ENCODE data around the gene CDKN1B. TPM values are rescaled to one million over a fixed set of nuclear protein-coding genes. Genes with fewer than 3 reads are reported as not detected.

Gene CDKN1B
- total RNA-seq, 1 donor from 2014 or later: 36.0 TPM

- peak overlapping the region; percentile 99 for H3K4me3 Mint-ChIP-seq (ENCODE audit: unreplicated experiment)
- peak; percentile 58 for DNase-seq
- peaks cover 3% of the 10 kb centered on the region for H3K9me3 Mint-ChIP-seq (ENCODE audit: unreplicated experiment)
- peaks cover 6% of the 10 kb centered on the region for H3K27me3 Mint-ChIP-seq (ENCODE audit: unreplicated experiment)
- no peak for TF ChIP-seq CTCF (IDR thresholded peaks at IDR 0.05; ENCODE audit: partially characterized antibody, unreplicated experiment)
- H3K27ac Mint-ChIP-seq (ENCODE audit: unreplicated experiment): peak overlapping the region; percentile 94
- peaks cover 38% of the 10 kb centered on the region for H3K4me1 Mint-ChIP-seq (ENCODE audit: low read depth, unreplicated experiment)
- no peaks in the 10 kb centered on the region for H3K36me3 Mint-ChIP-seq (ENCODE audit: unreplicated experiment)
Observed at GRCh38 chr12:12717586-12718380, 615 bp downstream of the CDKN1B start.

- H3K4me1 Mint-ChIP-seq (ENCODE audit: low read depth, unreplicated experiment): peaks cover 36% of the 10 kb centered on the region
- H3K36me3 Mint-ChIP-seq (ENCODE audit: unreplicated experiment): no peaks in the 10 kb centered on the region
- H3K9me3 Mint-ChIP-seq (ENCODE audit: unreplicated experiment): peaks cover 7% of the 10 kb centered on the region
- peak overlapping the region; percentile 59 for H3K27ac Mint-ChIP-seq (ENCODE audit: unreplicated experiment)
- H3K27me3 Mint-ChIP-seq (ENCODE audit: unreplicated experiment): peaks cover 6% of the 10 kb centered on the region
- no peak for DNase-seq
- no peak for TF ChIP-seq CTCF (IDR thresholded peaks at IDR 0.05; ENCODE audit: partially characterized antibody, unreplicated experiment)
- peak overlapping the region; percentile 99 for H3K4me3 Mint-ChIP-seq (ENCODE audit: unreplicated experiment)
Observed at GRCh38 chr12:12718381-12718759, 1.2 kb downstream of the CDKN1B start.

GRCh38 chr12:12718853-12719252 lies 1.7 kb downstream of the CDKN1B start:
- peaks cover 33% of the 10 kb centered on the region for H3K4me1 Mint-ChIP-seq (ENCODE audit: low read depth, unreplicated experiment)
- no peak for TF ChIP-seq CTCF (IDR thresholded peaks at IDR 0.05; ENCODE audit: partially characterized antibody, unreplicated experiment)
- no peak for DNase-seq
- H3K4me3 Mint-ChIP-seq (ENCODE audit: unreplicated experiment): peak overlapping the region; percentile 99
- H3K27me3 Mint-ChIP-seq (ENCODE audit: unreplicated experiment): peaks cover 5% of the 10 kb centered on the region
- H3K36me3 Mint-ChIP-seq (ENCODE audit: unreplicated experiment): no peaks in the 10 kb centered on the region
- peak overlapping the region; percentile 59 for H3K27ac Mint-ChIP-seq (ENCODE audit: unreplicated experiment)
- H3K9me3 Mint-ChIP-seq (ENCODE audit: unreplicated experiment): peaks cover 9% of the 10 kb centered on the region

- Mint-ChIP-seq H3K27ac (ENCODE audit: unreplicated experiment) (no peak overlapping the region), H3K4me1 (ENCODE audit: low read depth, unreplicated experiment) (peaks cover 29% of the 10 kb centered on the region), H3K36me3 (ENCODE audit: unreplicated experiment) (no peaks in the 10 kb centered on the region), H3K27me3 (ENCODE audit: unreplicated experiment) (peaks cover 5% of the 10 kb centered on the region), H3K4me3 (ENCODE audit: unreplicated experiment) (peak overlapping the region; percentile 99), H3K9me3 (ENCODE audit: unreplicated experiment) (peaks cover 9% of the 10 kb centered on the region)
- TF ChIP-seq CTCF (IDR thresholded peaks at IDR 0.05; ENCODE audit: partially characterized antibody, unreplicated experiment): no peak
- no peak for DNase-seq
Observed at GRCh38 chr12:12719496-12719895, 2.3 kb downstream of the CDKN1B start.

- Mint-ChIP-seq H3K4me1 (ENCODE audit: low read depth, unreplicated experiment) (peaks cover 25% of the 10 kb centered on the region), H3K27me3 (ENCODE audit: unreplicated experiment) (peaks cover 5% of the 10 kb centered on the region), H3K9me3 (ENCODE audit: unreplicated experiment) (peaks cover 9% of the 10 kb centered on the region), H3K27ac (ENCODE audit: unreplicated experiment) (no peak overlapping the region), H3K4me3 (ENCODE audit: unreplicated experiment) (no peak overlapping the region), H3K36me3 (ENCODE audit: unreplicated experiment) (no peaks in the 10 kb centered on the region)
- DNase-seq: no peak
- TF ChIP-seq CTCF (IDR thresholded peaks at IDR 0.05; ENCODE audit: partially characterized antibody, unreplicated experiment): no peak
Observed at GRCh38 chr12:12720052-12720451, 2.9 kb downstream of the CDKN1B start.
